HG03103 (cell line): ENCODE results near the gene MKLN1.
"Not testable (repeated sequence)": the region's sequence is repeated elsewhere in the genome, so short reads cannot be mapped to it uniquely, and the experiment has no call there.

Experiments
- ATAC-seq: cut with Tn5 transposase; IDR thresholded peaks from one replicate; pipeline ENCODE4 v1.9.1; 2021; ENCODE audit warnings: low read depth; ENCODE audit not compliant: unreplicated experiment

The MKLN1 gene

GRCh38 chr7:131307627-131308026 lies 20.0 kb upstream of the MKLN1 start:
- ATAC-seq = no peak

DNA sequence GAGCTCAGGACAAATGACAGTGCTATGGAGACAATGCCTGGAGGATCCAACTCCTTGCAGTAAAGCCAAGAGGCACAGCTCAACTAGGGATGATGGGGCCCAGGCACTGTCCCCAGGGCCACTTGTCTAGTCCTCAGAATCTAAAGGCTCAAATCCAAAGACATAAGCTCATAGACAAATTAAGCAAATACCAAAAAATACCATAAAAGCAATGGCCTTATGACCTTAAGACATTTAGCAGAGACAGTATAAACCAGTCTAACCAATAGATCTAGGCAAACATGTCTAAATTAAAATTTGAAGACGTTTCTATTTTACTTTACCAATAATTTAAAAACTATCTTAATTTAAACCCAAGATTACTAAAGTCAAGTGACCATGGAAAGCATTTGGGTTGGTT lies 14.8 kb upstream of the MKLN1 start:
- no peak for ATAC-seq

GRCh38 chr7:131320603-131321002 lies 7.1 kb upstream of the MKLN1 start:
- ATAC-seq = no peak

GRCh38 chr7:131321656-131322055 lies 6.0 kb upstream of the MKLN1 start:
- ATAC-seq = no peak

DNA sequence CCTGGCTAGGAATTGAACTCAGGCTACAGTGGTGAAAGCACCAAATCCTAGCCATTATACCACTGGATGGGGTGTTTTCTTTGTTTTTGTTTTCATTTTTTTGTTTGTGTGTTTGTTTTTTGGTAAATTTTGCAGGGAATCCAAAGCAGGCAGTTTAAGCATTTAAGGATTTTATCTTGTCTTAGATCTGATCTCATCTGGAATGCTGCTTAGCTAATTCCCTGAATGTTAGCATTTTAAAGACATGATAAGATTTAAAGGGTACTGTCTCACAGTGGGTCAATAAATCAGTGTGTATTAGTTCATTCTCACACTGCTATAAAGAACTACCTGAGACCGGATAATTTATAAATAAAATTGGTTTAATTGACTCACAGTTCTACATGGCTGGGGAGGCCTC lies 5.6 kb upstream of the MKLN1 start:
- no peak for ATAC-seq

- no peak for ATAC-seq
These were observed 4.8 kb upstream of the MKLN1 start for GRCh38 chr7:131322861-131323260.

DNA sequence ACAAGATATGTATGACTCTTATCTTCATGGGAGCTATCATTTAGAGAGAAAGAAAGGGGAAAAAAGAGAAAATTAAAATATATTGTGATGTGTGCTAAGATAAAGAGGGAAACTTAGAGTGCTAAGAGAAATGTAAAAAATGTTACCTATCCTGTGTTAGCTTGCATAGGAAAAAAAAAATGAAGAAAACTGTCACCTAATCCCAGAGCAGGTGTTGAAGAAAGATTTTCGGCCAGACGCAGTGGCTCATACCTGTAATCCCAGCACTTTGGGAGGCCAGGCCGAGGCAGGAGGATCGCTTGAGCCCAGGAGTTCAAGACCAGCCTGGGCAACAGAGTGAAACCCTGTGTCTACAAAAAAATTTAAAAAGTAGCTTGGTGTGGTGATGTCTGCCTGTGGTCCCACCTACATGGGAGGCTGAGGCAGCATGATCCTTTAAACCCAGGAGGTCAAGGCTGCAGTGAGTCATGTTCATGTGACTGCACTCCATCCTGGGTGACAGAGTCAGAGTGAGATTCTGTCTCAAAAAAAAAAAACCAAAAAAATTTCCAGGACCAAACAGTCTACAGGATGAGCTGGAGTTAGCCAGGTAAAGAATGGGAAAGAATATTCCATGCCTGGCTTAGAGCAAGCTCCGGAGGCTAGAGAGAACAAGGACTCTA lies 2.4 kb upstream of the MKLN1 start:
- no peak for ATAC-seq

DNA sequence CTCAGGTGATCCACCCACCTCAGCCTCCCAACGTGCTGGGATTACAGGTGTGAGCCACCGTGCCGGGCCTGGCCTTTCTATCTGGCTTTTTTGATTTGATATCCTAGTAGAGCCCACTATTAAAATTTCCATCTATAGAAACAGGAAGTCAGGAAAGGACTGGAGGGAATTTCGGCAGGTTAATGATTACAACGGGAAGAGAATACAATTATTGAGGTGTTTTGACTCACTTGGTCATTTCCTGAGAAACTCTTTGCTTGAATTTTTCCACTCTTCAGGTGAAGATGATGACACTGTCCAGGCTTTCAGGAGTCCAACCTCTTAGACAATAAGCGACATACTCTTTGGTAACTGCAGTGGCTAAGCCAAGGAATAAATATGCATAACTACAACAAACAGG lies 1.1 kb upstream of the MKLN1 start:
- ATAC-seq = no peak

- no peak for ATAC-seq
These were observed 539 bp upstream of the MKLN1 start for GRCh38 chr7:131327049-131327625.

DNA sequence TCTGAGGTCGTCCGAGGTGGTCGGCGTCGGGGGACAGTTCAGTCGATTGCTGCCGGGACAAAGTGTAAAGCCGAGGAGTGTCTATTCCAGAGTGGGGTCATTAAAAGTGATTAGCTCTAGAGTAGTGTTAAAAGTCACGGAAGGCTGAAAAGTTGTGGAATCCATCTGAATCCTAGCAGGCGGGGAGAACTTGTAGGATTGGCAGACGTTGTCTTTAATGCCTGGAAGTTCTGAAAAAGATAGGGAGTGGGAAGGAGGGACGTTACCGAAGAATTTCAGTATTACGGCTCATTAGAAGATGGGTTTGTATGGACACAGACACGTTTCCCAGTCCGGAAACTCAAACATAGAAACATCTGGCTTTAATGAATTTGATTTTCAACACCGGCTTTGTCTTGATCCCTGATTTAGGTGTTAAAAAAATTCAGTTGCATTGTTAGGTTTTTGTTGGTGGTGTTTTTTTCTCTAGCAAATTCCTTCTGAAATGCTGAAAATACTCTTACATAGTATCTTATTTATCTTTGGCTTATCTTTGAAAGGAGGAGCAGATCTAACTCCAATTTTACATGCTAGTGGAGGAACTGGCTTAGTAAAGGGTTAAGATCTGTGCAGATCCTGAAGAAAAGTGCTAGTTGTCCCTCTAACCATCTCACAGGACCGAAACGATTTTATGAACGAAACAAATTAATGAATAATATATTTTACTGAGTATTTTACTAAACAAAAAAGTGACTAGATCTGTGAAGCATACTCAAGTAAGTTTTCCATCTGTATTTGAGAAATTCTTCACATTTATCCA lies 900 bp downstream of the MKLN1 start:
- no peak for ATAC-seq

DNA sequence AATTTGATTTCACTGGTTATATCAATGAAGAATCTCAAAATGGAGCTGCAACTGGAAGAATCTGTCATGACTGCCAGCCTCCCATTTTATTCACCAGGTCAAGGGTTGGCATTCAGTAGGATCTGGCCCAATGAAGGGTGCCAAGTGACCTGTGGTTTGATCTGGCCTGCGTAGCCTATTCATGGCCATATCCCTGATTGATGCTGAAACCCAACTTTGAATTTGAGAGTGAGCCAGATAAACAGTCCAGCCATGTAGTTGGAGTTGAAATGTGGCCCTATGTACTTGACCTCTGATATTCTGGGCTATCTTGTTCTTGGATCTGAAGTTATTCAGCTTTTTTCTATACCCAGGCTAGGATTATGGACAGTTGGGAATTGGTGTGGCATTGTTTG lies 1.5 kb downstream of the MKLN1 start:
- ATAC-seq = no peak

- ATAC-seq = no peak
These were observed 2.6 kb downstream of the MKLN1 start for GRCh38 chr7:131330299-131330698.

- ATAC-seq = no peak
These were observed 4.1 kb downstream of the MKLN1 start for GRCh38 chr7:131331806-131332205.

- ATAC-seq = not testable (repeated sequence)
These were observed 5.1 kb downstream of the MKLN1 start for GRCh38 chr7:131332729-131333128.

GRCh38 chr7:131335639-131336381 lies 8.1 kb downstream of the MKLN1 start:
- no peak for ATAC-seq

GRCh38 chr7:131336956-131337355 lies 9.3 kb downstream of the MKLN1 start:
- no peak for ATAC-seq

DNA sequence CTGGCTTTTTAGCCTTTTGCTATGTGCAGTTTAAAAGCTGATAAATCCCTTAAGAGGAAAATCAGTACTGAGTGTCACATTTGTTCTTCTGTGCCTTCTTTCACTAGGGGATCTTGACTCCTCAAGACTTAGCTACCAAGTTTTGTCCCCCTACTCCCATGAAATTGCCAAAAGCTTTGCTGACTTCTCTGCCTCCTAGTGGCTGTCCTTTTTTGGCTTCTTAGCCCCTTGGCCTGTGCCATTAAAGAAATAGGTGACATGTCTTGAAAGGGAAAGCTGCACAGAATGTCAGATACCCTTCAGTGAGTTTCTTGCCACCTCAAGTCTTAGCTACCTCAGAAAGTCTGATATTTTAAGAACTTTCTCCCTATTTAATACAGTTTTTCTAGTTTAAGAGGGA lies 10.5 kb downstream of the MKLN1 start:
- ATAC-seq = no peak

GRCh38 chr7:131338691-131339390 lies 11.2 kb downstream of the MKLN1 start:
- ATAC-seq = no peak

GRCh38 chr7:131341690-131342089 lies 14.0 kb downstream of the MKLN1 start:
- no peak for ATAC-seq

DNA sequence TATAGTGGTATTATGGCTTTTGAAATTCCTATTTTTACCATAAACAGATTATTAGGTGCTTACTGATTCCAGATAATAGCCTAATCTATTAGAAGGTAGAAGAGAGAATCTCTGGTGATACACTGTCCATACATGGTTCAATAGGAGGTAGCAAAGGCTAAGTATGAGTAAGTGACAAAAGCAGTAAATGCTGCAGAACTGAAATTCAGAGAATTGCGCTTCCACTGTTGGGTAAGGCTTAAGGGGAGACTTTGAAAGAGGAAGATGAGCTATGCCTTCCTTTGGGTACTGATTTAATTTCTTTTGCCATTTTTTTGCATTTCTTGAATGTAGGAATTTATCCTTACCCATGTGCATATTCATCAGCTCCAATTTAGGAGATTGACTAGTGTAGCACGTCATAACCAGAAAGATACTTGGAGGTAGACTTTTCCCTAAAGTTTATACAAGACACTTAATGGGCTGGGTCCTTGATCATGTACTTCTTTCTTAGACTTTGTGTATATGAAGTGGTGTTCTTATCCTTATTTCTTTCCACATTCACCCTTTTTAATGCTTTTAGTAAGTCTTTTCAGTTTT lies 15.3 kb downstream of the MKLN1 start:
- no peak for ATAC-seq
